Psoas muscle (tissue), 8 donors: ENCODE measurements around the gene PDE4D. TPM values are rescaled to one million over a fixed set of nuclear protein-coding genes. Genes with fewer than 3 reads are reported as not detected.

Source experiments
- ATAC-seq, 4 donors: fragments of 200-7000 bp; cut with Tn5 transposase; one replicate each; pipeline ENCODE4 v1.9.1; 2020; ENCODE audit warnings: moderate library complexity in 3 of 4, mild to moderate bottlenecking in 2 of 4
- DNase-seq, 2 donors: peaks; one replicate each; pipeline ENCODE4 v3.0.0-alpha.2; 2020
- H3K27ac ChIP-seq: fragments of 200-600 bp; one replicate; pipeline ENCODE4 v1.8.0; 2022
- H3K27me3 ChIP-seq, 3 donors: fragments of 200-600 bp in 1 of 3; one replicate each; pipeline versions ENCODE4 v1.6.1 to v1.8.0; 2013 to 2022; ENCODE audit warnings: low read length in 2 of 3, mild to moderate bottlenecking in 2 of 3, moderate library complexity in 1 of 3; ENCODE audit not compliant: insufficient read depth in 3 of 3
- H3K36me3 ChIP-seq, 2 donors: fragments of 200-600 bp in 1 of 2; one replicate each; pipeline versions ENCODE4 v1.6.1 to v1.8.0; 2013 to 2022; ENCODE audit warnings: low read depth in 1 of 2, mild to moderate bottlenecking in 1 of 2, moderate library complexity in 1 of 2; ENCODE audit not compliant: insufficient read depth in 1 of 2
- H3K4me1 ChIP-seq: fragments of 200-600 bp; one replicate; pipeline ENCODE4 v1.8.0; 2022
- H3K4me3 ChIP-seq: fragments of 200-600 bp; one replicate; pipeline ENCODE4 v1.8.0; 2022; ENCODE audit warnings: mild to moderate bottlenecking
- H3K9me3 ChIP-seq: fragments of 200-600 bp; one replicate; pipeline ENCODE4 v1.8.0; 2022
- WGBS, 3 donors: extraction: QIAGEN DNeasy Blood & Tissue Kit; methylation state at CpG; one replicate each; pipeline versions ENCODE4 v1.1.6 to v1.1.7; 2013; 5-methylcytosine and 5-hydroxymethylcytosine counted together
- intact Hi-C, 2 donors: fragments of 100-400 bp; cut with DNase I; formaldehyde crosslinking; loops; one replicate each; pipeline versions ENCODE4 v1.11.0 to v1.14.2; 2022
- polyA plus RNA-seq, 3 donors: library from polyadenylated mRNA; stranded (reverse); fragments of 200-250 nt; gene quantifications; one replicate each; pipeline ENCODE4 v1.2.3, GENCODE V29; 2013
- total RNA-seq, 4 donors: library from RNA; stranded (reverse); fragmentation: NEBNext Ultra II Directional in 2 of 4; extraction: Animal tissue kit (Norgen Biotek cat#: 25700) in 2 of 4; gene quantifications; one replicate each; pipeline versions ENCODE4 v1.2.1 to v1.2.4, GENCODE V29; 2021 to 2023
- TF ChIP-seq, protein P1 (sequence below): fragments of 200-600 bp; IDR thresholded peaks from one replicate; pipeline ENCODE4 v1.8.0; 2022; ENCODE audit warnings: antibody characterized with exemption
- donor health status: healthy with polysubstance abuse.
- donor health status: DM: no; HTN: no; CAD: no; lungs with moderate emphysema.
- donor health status: Bipolar disorder and iron deficiency.
- donor health status: healthy.
- donor health status: DM: yes; HTN: yes; CAD: no.
- donor health status: DM: no; HTN: no; CAD: no.
- donor health status: DM: no; HTN: no; CAD: no.
- donor health status: DM: yes; HTN: yes; CAD: no.

PDE4D gene
- total and polyA plus RNA-seq, 7 donors, result 42.6 to 283 (median 88.7) TPM

DNA sequence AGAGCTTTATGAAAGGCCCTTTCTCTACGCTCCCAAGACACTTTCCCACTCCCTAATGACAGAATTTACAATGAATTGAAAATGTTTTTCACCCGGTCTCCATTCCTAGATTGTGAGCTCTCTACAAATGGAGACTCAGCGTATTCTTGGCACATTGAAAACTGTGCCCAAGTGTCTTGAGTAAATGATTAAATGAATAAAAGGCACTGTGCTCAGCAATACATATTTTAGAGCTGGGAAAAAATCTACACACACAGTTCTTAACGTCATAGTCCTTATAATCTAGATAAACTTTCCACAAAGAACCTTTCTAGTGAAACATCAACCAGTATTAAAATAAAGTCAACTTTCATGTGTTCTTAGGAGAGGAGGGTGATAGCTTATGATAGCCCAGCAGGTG, 676.7 kb downstream of the PDE4D start:
- no peak overlapping the region for H3K27ac ChIP-seq
- TF ChIP-seq, protein P1, sequence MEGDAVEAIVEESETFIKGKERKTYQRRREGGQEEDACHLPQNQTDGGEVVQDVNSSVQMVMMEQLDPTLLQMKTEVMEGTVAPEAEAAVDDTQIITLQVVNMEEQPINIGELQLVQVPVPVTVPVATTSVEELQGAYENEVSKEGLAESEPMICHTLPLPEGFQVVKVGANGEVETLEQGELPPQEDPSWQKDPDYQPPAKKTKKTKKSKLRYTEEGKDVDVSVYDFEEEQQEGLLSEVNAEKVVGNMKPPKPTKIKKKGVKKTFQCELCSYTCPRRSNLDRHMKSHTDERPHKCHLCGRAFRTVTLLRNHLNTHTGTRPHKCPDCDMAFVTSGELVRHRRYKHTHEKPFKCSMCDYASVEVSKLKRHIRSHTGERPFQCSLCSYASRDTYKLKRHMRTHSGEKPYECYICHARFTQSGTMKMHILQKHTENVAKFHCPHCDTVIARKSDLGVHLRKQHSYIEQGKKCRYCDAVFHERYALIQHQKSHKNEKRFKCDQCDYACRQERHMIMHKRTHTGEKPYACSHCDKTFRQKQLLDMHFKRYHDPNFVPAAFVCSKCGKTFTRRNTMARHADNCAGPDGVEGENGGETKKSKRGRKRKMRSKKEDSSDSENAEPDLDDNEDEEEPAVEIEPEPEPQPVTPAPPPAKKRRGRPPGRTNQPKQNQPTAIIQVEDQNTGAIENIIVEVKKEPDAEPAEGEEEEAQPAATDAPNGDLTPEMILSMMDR, result no peak
- intact Hi-C loops, result no loop called here
- 83 to 91% (median 90%) methylated on average over 4 of the region's 4 CpGs for WGBS, 3 donors
- no peak for ATAC-seq
- H3K36me3 ChIP-seq, result peaks cover 0 to 24% of the 10 kb centered on the region in 2 donors
- H3K27me3 ChIP-seq, result no peaks in the 10 kb centered on the region
- H3K4me3 ChIP-seq, result no peak overlapping the region
- H3K4me1 ChIP-seq, result peaks cover 32% of the 10 kb centered on the region
- no peaks in the 10 kb centered on the region for H3K9me3 ChIP-seq
- DNase-seq, result no peak

DNA sequence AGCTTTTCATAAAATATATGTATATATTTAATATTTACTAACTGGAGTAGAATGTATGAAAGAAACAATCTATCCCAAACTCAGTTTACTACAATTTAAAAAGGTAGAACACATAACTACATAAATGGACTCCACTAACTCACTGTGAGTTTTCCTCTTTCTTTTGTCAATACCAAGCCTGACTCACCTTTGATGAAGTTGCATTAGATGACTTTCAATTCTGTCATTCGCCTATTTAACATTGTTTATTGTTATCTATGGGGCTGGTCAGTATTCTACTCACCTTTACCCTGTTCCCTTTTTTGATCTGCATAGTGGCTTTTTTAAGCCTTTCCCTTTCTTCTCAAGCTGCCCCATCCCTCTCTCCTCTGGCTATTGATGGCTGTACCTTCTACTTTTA, 680.9 kb downstream of the PDE4D start:
- peak overlapping the region; percentile 48 for H3K27ac ChIP-seq
- DNase-seq (no peak), ATAC-seq (no peak)
- H3K36me3 ChIP-seq, result peaks cover 0 to 36% of the 10 kb centered on the region in 2 donors
- no peak overlapping the region for H3K4me3 ChIP-seq
- intact Hi-C loops, result no loop called here
- H3K9me3 ChIP-seq, result no peaks in the 10 kb centered on the region
- H3K27me3 ChIP-seq, result no peaks in the 10 kb centered on the region
- TF ChIP-seq, protein P1, result no peak
- 95 to 100% (median 97%) methylated on average over 1 of the region's 1 CpG for WGBS, 3 donors
- peaks cover 26% of the 10 kb centered on the region for H3K4me1 ChIP-seq

DNA sequence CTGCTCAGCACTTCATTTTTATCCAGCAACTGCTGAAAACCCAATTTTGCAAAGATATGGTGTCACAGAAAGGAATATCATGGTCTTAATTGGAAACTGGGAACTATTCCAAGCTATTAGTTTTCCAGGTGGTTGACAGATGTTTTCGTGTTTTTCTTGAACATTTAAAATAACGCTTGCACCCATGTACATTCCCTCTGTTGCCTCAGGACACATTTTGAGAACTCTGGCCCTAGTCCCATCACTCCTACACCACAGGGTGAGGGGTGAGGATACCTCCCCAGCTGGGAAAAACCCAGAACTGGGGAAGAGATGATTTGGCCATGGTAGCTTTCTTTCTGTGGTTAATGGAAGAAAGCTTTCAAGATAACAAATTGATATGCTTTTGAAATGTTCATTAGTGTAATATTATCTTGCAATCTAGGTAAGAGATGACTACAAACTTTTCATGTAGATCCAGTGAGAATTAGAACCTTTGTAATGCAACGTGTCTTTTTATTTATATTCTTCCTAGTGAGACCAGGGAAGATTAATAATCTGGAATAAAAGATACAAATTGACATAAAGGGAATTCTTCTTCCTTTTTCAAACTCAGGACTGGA, 683.7 kb downstream of the PDE4D start:
- no peaks in the 10 kb centered on the region for H3K9me3 ChIP-seq
- DNase-seq (no peak), ATAC-seq (no peak)
- WGBS, 3 donors, result 33 to 59% (median 34%) methylated on average over 3 of the region's 3 CpGs
- TF ChIP-seq, protein P1, result no peak
- H3K27ac ChIP-seq, result peak overlapping the region; percentile 54
- H3K4me1 ChIP-seq, result peaks cover 51% of the 10 kb centered on the region
- no peak overlapping the region for H3K4me3 ChIP-seq
- H3K36me3 ChIP-seq, result peaks cover 0 to 26% of the 10 kb centered on the region in 2 donors
- H3K27me3 ChIP-seq, result no peaks in the 10 kb centered on the region
- intact Hi-C loops, result loop anchor here in 1 of 2 donors (5.0 kb wide), 1 partner anchor 142 kb away; no protein-coding TSS in a partner anchor

DNA sequence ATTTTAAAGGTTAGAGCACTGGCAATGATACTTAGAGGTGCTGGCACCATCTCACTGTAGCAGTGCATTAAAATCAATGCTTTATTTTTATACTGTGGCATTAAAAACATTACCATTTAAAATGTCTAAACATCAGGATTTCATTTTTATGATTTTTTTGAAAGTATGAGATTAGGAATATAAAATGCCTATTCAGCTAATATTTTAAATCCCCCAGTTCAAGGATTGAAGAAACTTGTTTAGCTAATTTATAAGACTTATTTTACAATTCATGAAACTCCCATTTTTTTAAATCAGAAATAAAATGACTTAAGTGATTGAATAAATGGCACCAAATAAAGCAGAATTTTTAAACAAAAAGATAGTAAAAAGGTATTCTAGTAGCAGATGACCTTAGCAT, 685.1 kb downstream of the PDE4D start:
- intact Hi-C loops, result loop anchor here in 1 of 2 donors (5.0 kb wide), 1 partner anchor 144 kb away; no protein-coding TSS in a partner anchor
- Histone ChIP-seq H3K4me1 (peaks cover 62% of the 10 kb centered on the region), H3K4me3 (no peak overlapping the region), H3K9me3 (no peaks in the 10 kb centered on the region), H3K36me3 (peaks cover 0 to 14% of the 10 kb centered on the region in 2 donors), H3K27me3 (no peaks in the 10 kb centered on the region), H3K27ac (peak overlapping the region; percentile 54)
- ATAC-seq, result no peak
- DNase-seq, result no peak
- TF ChIP-seq, protein P1, result no peak

DNA sequence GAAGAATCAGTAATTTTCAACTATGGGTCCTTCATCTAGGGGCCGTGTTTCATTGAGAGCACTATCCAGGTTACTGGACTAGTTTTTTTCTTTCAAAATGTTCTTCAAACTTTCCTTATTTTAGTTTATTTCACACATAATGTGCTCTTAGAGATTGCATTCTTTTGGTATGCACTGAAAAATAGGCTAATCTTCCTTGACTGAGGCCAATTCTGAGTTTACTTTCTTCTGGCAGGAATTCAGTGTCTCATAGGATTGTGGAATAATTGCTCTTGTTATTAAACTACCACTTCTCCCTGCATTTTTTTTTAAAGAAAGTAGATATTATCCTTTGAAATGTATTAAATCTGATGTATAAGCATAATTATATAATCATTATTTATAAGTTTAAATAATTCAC, 686.1 kb downstream of the PDE4D start:
- Histone ChIP-seq H3K36me3 (peaks cover 0 to 13% of the 10 kb centered on the region in 2 donors), H3K4me3 (no peak overlapping the region), H3K9me3 (no peaks in the 10 kb centered on the region), H3K4me1 (peaks cover 53% of the 10 kb centered on the region), H3K27ac (peak overlapping the region; percentile 68), H3K27me3 (no peaks in the 10 kb centered on the region)
- DNase-seq, result no peak
- 64 to 78% (median 67%) methylated on average over 1 of the region's 1 CpG for WGBS, 3 donors
- intact Hi-C loops, result loop anchor here in 1 of 2 donors (5.0 kb wide), 1 partner anchor 145 kb away; no protein-coding TSS in a partner anchor
- no peak for ATAC-seq
- TF ChIP-seq, protein P1, result no peak
